ENCODE data around the gene SIRPB2. TPM values are rescaled to one million over a fixed set of nuclear protein-coding genes. Genes with fewer than 3 reads are reported as not detected.
A peak's percentile ranks its signal among the peaks of the same experiment; 100 is the strongest.

SIRPB2 gene
- polyA plus RNA-seq, 1 experiment: not detected

DNA sequence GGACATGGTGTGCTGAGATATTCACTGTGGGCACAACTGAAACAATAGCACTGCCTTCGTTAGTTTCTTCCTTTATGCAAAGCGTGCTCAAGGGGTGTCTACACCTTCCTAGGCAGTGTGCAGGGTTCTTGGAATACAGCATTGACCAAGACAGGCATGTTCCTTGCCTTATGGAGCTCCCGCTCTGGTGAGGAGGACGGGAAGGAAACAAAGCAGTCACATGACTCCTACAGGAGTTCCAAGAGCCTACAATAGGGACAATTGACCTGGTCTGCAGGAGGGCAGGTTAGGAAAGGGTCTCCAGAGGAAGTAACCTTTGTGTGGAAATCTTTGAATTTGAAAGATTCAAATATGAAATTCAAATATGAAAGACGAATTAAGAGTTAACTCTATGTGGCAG, 25.8 kb upstream of the SIRPB2 start:
- POLR2A ChIA-PET: no interaction called here
- Histone ChIP-seq H3K27me3 (ENCODE audit: control insufficient read depth, insufficient read depth, low read length) (peaks cover 8% of the 10 kb centered on the region), H3K27ac (ENCODE audit: low read depth, low read length) (no peak overlapping the region), H3K9me3 (ENCODE audit: control insufficient read depth, insufficient read depth, low read length) (no peaks in the 10 kb centered on the region), H3K4me3 (ENCODE audit: low read depth, low read length) (no peak overlapping the region)
- CTCF ChIA-PET: interaction anchor here (1.7 kb wide), 1 partner anchor 13 kb away, joined by 5 read pairs; no protein-coding TSS in a partner anchor
- no peak for DNase-seq (ENCODE audit: low read depth, low spot score)
- TF ChIP-seq, protein P1, sequence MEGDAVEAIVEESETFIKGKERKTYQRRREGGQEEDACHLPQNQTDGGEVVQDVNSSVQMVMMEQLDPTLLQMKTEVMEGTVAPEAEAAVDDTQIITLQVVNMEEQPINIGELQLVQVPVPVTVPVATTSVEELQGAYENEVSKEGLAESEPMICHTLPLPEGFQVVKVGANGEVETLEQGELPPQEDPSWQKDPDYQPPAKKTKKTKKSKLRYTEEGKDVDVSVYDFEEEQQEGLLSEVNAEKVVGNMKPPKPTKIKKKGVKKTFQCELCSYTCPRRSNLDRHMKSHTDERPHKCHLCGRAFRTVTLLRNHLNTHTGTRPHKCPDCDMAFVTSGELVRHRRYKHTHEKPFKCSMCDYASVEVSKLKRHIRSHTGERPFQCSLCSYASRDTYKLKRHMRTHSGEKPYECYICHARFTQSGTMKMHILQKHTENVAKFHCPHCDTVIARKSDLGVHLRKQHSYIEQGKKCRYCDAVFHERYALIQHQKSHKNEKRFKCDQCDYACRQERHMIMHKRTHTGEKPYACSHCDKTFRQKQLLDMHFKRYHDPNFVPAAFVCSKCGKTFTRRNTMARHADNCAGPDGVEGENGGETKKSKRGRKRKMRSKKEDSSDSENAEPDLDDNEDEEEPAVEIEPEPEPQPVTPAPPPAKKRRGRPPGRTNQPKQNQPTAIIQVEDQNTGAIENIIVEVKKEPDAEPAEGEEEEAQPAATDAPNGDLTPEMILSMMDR (IDR thresholded peaks at IDR 0.05; ENCODE audit: low read depth, low read length): no peak

DNA sequence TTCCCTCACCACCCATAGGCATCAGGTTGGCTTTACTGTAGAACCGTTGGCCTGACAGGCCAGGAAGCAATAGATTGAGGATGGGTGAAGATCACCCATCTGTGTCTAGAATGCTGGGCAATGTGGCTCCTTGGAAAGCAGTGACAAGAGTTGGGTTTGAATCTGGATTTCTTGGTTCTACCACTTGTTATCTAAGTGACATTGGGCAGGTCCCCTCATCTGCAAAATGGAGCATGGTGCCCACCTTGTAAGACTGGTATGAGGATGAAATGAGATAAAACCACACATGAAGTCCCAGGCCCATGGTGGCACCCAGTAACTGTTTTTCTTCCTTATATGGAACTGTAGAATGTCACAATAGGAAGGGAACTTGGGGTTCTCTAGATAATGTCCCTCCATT, 22.6 kb upstream of the SIRPB2 start:
- peaks cover 13% of the 10 kb centered on the region for H3K27me3 ChIP-seq (ENCODE audit: control insufficient read depth, insufficient read depth, low read length)
- TF ChIP-seq, protein P1 (IDR thresholded peaks at IDR 0.05; ENCODE audit: low read depth, low read length): no peak
- H3K27ac ChIP-seq (ENCODE audit: low read depth, low read length): no peak overlapping the region
- no peaks in the 10 kb centered on the region for H3K9me3 ChIP-seq (ENCODE audit: control insufficient read depth, insufficient read depth, low read length)
- H3K4me3 ChIP-seq (ENCODE audit: low read depth, low read length): no peak overlapping the region
- DNase-seq (ENCODE audit: low read depth, low spot score): no peak
- ChIA-PET POLR2A (no interaction called here), CTCF (no interaction called here)

DNA sequence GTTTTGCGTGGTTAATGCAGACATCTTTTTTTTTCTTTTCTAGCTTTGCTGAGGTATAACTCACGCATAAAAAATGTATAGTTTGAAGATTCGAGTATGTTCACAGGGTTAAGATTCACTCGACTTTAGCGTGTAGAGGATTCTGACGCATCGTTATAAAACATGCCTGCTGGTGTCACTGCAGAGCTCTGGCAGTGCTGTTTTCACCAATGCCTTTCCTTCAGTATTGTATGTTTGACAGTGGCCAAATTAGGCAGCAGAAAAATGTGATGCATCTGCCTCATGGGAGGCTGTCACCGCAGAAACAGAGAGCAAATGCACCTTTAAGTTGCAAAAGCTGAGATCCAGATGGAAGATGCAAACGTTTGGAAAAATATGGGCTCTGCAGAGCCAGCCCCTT, 18.0 kb upstream of the SIRPB2 start:
- H3K4me3 ChIP-seq (ENCODE audit: low read depth, low read length): no peak overlapping the region
- no peak for DNase-seq (ENCODE audit: low read depth, low spot score)
- TF ChIP-seq, protein P1 (IDR thresholded peaks at IDR 0.05; ENCODE audit: low read depth, low read length): peak; percentile 39
- ChIA-PET CTCF (interaction anchor here (1.6 to 2.4 kb wide), 2 partner anchors 268 to 291 kb away, joined by 7 read pairs; no protein-coding TSS in a partner anchor), POLR2A (no interaction called here)
- H3K27ac ChIP-seq (ENCODE audit: low read depth, low read length): no peak overlapping the region
- H3K9me3 ChIP-seq (ENCODE audit: control insufficient read depth, insufficient read depth, low read length): no peaks in the 10 kb centered on the region
- H3K27me3 ChIP-seq (ENCODE audit: control insufficient read depth, insufficient read depth, low read length): peaks cover 16% of the 10 kb centered on the region

DNA sequence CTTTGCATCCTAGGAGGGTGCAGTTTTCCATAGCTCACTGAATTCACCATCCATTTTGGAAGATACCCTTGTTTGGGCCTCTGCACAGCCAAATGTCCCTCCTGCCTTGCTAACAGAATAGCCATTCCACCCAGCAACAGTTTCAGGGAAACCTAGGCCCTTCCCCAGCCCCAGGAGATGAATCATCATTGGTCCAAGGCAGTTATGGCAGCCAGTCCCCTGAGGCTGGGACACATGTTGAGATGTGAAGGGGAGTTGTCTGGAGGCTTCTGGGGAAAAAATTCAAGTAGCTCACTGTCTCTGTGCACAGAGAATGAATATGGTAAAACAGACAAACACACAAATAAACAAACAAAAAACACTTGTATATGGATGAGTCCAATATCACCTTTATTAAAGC, 17.4 kb upstream of the SIRPB2 start:
- ChIA-PET POLR2A (no interaction called here), CTCF (interaction anchor here (0.8 to 2.4 kb wide), 3 partner anchors 12 to 292 kb away, joined by 3 to 7 read pairs (median 7); no protein-coding TSS in a partner anchor)
- H3K27ac ChIP-seq (ENCODE audit: low read depth, low read length): no peak overlapping the region
- TF ChIP-seq, protein P1 (IDR thresholded peaks at IDR 0.05; ENCODE audit: low read depth, low read length): no peak
- H3K4me3 ChIP-seq (ENCODE audit: low read depth, low read length): no peak overlapping the region
- H3K9me3 ChIP-seq (ENCODE audit: control insufficient read depth, insufficient read depth, low read length): no peaks in the 10 kb centered on the region
- H3K27me3 ChIP-seq (ENCODE audit: control insufficient read depth, insufficient read depth, low read length): peaks cover 16% of the 10 kb centered on the region
- DNase-seq (ENCODE audit: low read depth, low spot score): no peak

DNA sequence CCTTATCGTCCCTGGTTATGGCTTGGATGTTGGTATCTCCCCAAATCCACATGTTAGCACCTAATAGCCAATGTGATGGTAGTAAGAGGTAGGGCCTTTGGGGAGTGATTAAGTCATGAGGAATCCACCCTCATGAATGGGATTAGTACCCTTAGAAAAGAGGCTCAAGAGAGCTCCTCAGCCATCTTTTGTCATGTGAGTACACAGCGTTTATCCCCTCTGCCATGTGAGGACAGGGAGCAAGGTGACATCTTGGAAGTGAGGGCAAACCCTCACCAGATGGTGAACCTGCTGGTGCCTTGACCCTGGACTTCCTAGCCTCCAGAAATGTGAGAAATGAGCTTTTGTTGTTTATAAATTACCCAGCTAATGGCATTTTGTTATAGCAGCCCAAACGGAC, 16.1 kb upstream of the SIRPB2 start:
- ChIA-PET CTCF (interaction anchor here (0.8 to 0.9 kb wide), 2 partner anchors 9 to 195 kb away, joined by 3 read pairs; no protein-coding TSS in a partner anchor), POLR2A (no interaction called here)
- no peak overlapping the region for H3K27ac ChIP-seq (ENCODE audit: low read depth, low read length)
- peaks cover 14% of the 10 kb centered on the region for H3K27me3 ChIP-seq (ENCODE audit: control insufficient read depth, insufficient read depth, low read length)
- no peak for DNase-seq (ENCODE audit: low read depth, low spot score)
- H3K9me3 ChIP-seq (ENCODE audit: control insufficient read depth, insufficient read depth, low read length): no peaks in the 10 kb centered on the region
- TF ChIP-seq, protein P1 (IDR thresholded peaks at IDR 0.05; ENCODE audit: low read depth, low read length): no peak
- no peak overlapping the region for H3K4me3 ChIP-seq (ENCODE audit: low read depth, low read length)
